ENCODE results near the gene PITPNM2.

Gene PITPNM2

GRCh38 chr12:123150744-123151456 lies at the start of gene PITPNM2:
PITPNM2 (minus strand) TSS chr12:123151090; CDS start chr12:123034590, 116,500 bp downstream.
- no peak for DNase-seq (ENCODE audit: low read depth)

GRCh38 chr12:123200414-123200813 lies 49.5 kb upstream of the PITPNM2 start:
- no peak for DNase-seq (ENCODE audit: low read depth)

GRCh38 chr12:123199936-123200335 lies 49.0 kb upstream of the PITPNM2 start:
- DNase-seq (ENCODE audit: low read depth) = no peak

GRCh38 chr12:123187637-123188036 lies 36.7 kb upstream of the PITPNM2 start:
- no peak for DNase-seq (ENCODE audit: low read depth)

GRCh38 chr12:123180171-123180570 lies 29.3 kb upstream of the PITPNM2 start:
- DNase-seq (ENCODE audit: low read depth) = no peak

GRCh38 chr12:123171967-123172366 lies 21.1 kb upstream of the PITPNM2 start:
- no peak for DNase-seq (ENCODE audit: low read depth)

GRCh38 chr12:123167329-123167728 lies 16.4 kb upstream of the PITPNM2 start:
- no peak for DNase-seq (ENCODE audit: low read depth)

GRCh38 chr12:123165537-123165936 lies 14.6 kb upstream of the PITPNM2 start:
- no peak for DNase-seq (ENCODE audit: low read depth)

GRCh38 chr12:123164710-123165261 lies 13.9 kb upstream of the PITPNM2 start:
- DNase-seq (ENCODE audit: low read depth) = no peak

GRCh38 chr12:123164222-123164621 lies 13.3 kb upstream of the PITPNM2 start:
- no peak for DNase-seq (ENCODE audit: low read depth)

- no peak for DNase-seq (ENCODE audit: low read depth)
Measured at GRCh38 chr12:123163227-123163626, 12.3 kb upstream of the PITPNM2 start.

GRCh38 chr12:123160801-123161487 lies 10.1 kb upstream of the PITPNM2 start:
- no peak for DNase-seq (ENCODE audit: low read depth)

- no peak for DNase-seq (ENCODE audit: low read depth)
Measured at GRCh38 chr12:123153906-123154305, 3.0 kb upstream of the PITPNM2 start.

- no peak for DNase-seq (ENCODE audit: low read depth)
Measured at GRCh38 chr12:123152833-123153232, 1.9 kb upstream of the PITPNM2 start.

GRCh38 chr12:123151457-123152454 lies 866 bp upstream of the PITPNM2 start:
- DNase-seq (ENCODE audit: low read depth) = no peak

GRCh38 chr12:123150275-123150743 lies 581 bp downstream of the PITPNM2 start:
- no peak for DNase-seq (ENCODE audit: low read depth)

GRCh38 chr12:123149501-123150274 lies 1.2 kb downstream of the PITPNM2 start:
- DNase-seq (ENCODE audit: low read depth) = no peak

- DNase-seq (ENCODE audit: low read depth) = no peak
Measured at GRCh38 chr12:123149088-123149487, 1.8 kb downstream of the PITPNM2 start.

GRCh38 chr12:123148655-123149054 lies 2.2 kb downstream of the PITPNM2 start:
- DNase-seq (ENCODE audit: low read depth) = no peak

- no peak for DNase-seq (ENCODE audit: low read depth)
Measured at GRCh38 chr12:123148223-123148622, 2.7 kb downstream of the PITPNM2 start.

GRCh38 chr12:123145211-123145610 lies 5.7 kb downstream of the PITPNM2 start:
- DNase-seq (ENCODE audit: low read depth) = no peak

Data from stimulated activated CD8-positive, alpha-beta memory T cell treated with anti-CD3 and anti-CD28 coated beads, Interleukin-7, amount 100 ng/mL, for 24 hours (primary cell).